NCI-H128 (cell line): Measurements from ENCODE around the gene MAD1L1.
"Not testable (repeated sequence)": the region's sequence is repeated elsewhere in the genome, so short reads cannot be mapped to it uniquely, and the experiment has no call there.

Source experiments
- DNase-seq: peaks from one replicate; lab custom pipeline; 2025; ENCODE audit not compliant: unreplicated experiment; lab: John Stamatoyannopoulos, UW

Gene MAD1L1

GRCh38 chr7:2049111-2049781 is 183.5 kb downstream of the MAD1L1 start:
- no peak for DNase-seq

DNA sequence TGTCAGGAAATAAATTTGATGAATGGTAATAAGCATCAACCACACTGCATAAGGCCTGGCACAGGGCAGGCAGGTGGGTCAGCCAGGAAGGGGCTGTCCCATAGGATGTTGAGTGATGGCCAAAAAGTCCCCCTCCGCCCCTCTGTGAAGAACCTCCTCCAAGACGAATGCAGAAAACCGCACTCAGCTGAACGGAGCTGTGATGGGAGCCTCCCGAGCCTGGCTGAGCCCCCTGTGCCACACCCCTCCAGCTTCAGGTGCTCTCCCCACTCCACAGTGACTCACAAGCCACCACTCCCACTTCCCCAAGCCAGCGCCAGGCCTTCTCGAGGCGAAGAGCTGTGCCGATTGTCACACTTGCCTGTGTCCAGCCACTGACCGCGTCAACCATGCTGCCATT is 184.2 kb downstream of the MAD1L1 start:
- no peak for DNase-seq

DNA sequence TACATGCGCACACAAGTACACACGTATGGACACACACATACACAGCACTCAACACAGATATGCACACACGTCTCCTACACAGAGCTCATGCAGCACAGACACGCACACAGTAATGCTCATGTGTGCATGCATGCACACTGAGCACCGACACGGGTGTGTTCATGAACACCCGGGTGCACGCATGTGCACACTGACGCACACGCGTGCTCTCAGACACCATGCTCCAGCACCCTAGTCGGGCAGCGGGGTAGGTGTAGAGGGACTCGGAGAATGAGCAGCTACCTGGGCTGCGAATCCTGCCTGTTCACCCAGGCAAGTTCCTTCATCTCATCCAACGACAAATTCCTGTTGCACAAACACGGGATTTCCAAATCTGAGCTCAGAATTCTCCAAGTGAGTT is 184.7 kb downstream of the MAD1L1 start:
- no peak for DNase-seq

DNA sequence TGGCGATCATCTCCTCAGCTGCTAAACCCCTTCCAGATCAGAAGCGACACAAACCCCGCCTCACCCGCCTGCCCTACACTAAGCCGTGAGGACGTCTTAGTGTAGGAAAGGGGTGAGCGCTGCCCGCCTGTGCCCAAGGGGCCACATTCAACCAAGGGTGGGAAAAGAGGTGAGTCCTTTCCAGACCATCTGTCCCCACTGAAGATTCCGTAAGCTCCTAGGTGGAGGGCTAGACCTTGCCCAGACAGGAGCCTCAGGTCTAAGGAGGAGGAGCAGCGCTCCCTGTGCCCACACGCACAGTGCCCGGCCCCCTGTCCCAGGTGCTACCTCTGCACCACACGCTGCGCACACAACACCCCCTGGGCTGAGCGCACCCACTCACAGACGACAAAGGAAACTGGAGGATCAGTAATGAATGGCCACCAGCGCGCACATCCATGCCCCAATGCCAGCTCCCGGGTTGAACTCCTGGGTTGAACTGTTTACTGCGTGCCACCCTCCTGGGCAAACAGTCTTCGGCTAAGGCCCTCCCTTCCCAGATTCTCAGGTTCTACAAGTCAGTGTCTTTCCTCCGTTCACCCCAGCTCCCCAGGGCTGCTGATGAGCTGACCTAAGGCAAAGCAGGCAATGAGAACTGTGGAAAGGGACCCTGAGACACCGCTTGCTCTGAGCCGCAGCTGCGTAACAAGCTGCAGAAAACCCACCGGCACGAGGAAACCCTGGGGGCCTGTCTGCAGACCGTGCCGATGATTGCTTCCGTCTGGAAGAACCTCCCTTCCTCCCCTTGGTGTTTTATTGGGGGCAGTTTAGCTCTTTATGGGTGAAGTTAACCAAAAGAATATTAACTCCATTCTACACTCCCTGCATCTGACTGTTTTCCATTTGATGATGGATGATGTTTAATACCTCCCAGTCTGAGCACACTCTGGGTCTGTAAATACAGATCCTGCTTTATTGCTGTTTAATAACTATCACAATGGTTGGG is 185.9 kb downstream of the MAD1L1 start:
- DNase-seq: no peak

DNA sequence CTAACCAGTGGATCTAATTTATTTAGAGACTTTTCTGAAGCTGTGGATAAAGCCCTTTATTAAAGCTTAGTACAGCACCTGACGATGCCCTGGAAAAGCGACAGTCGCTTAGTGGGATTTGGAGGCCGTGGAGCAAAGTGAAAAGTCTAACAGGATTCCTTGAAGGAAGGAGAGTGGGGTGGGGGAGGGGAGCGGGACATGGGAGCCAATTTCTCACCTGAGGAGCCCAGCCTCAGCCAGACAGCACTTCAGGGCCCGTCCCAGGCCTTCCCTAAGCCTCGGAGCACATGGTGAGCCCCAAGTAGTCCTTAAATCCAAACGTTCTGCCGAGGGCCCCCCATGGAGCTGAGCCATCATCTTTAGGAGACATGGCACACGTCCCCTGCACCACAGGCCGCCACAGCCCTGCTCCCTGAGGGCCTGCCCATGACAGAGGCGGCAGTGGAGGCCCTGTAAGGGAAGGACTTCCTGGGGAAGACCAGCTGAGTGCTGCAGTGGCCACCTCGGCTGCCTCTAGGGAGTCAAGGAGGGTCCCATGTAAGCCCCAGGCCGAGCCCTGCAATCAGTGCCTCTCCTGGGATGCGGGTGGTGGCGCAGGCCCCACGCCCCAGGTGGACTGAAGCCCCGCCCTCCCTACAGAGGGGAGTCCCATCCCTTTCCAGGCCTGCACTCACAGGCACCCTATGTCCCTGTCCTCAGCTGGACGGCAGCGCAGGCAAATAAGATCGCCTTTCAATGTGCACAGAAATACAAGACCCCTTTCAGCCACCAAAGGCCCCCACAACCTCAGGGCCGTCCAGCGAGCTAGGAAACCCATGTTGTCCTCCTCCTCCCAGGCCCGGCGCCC is 187.0 kb downstream of the MAD1L1 start:
- DNase-seq: no peak

DNA sequence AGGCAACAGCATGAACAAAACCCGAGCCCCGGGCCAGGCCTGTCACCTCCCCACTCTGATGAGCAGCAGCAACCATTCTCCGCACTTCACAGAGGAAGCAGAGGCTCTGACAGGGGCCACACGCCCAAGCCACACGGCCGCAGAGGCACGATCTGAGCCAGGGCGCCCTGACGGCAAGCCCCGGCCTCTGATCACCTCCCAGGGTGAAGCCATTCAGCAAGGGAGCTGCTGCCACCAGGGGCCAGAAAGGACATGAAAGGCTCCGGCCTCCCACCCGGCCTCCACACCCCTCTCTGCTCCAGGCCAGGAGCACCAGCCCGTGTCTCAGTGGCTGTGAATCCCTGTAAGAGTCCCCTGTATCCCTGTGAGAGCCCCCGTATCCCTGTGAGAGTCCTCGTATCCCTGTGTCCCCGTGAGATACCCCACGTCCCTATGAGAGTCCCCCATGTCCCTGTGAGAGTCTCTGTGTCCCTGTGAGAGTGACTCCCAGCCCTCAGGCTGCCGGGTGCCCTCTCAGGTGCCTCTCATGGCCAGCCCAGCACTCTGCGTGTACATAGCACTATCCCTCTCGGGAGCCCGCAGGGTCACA is 187.8 kb downstream of the MAD1L1 start:
- DNase-seq: no peak

- no peak for DNase-seq
Observed at GRCh38 chr7:2044311-2044882, 188.3 kb downstream of the MAD1L1 start.

DNA sequence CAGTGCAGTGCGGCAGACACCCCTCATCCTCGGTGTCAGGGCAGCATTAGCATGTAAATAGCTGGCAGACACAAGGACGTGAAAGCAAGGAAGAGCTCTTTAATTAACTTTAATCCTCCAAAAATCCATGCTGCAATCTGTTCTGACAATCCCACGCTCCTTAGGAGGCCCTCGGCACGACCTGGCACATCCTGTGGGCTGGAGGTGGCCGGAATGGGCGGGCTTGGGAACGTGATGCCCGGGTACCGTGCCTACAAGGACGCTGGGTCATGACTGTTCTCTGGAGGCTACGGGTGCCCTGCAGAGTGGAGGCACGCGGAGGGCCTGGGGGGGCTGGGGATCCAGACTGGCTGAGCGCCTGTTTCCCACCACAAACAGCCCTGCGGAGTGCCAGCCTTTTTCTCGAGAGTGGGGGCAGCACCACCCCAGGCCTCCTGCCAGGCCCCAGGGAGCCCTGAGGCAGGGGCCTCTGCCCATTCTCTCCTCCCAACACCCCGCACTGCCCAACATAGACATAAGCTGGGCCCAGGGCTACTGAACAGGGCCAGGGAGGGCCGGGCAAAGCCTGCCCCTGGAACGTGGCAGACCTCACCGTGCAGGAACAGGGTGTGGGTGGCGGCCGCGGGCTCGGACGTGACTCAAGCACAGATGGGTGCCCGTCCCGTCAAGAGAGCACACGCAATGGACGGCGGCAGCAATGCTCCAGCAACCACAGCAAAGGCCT is 189.3 kb downstream of the MAD1L1 start:
- DNase-seq: no peak

DNA sequence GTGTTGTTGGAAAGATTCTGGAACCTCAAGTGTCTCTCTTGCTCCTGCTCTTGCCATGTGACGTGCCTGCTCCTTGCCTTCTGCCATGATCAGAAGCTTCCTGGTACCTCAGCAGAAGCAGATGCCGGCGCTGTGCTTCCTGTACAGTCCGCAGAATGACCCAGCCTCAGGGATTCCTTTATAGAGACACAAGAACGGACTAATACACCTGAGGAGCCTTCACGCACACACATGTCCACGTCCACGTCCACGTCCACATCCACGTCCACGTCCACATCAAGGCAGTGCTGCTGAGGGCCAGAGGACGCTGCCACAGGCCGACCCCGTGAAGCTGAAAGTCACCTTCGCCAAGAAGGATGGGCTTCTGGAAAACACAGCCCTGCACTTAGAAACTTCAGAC is 190.1 kb downstream of the MAD1L1 start:
- no peak for DNase-seq

GRCh38 chr7:2041496-2042367 is 191.0 kb downstream of the MAD1L1 start:
- no peak for DNase-seq

DNA sequence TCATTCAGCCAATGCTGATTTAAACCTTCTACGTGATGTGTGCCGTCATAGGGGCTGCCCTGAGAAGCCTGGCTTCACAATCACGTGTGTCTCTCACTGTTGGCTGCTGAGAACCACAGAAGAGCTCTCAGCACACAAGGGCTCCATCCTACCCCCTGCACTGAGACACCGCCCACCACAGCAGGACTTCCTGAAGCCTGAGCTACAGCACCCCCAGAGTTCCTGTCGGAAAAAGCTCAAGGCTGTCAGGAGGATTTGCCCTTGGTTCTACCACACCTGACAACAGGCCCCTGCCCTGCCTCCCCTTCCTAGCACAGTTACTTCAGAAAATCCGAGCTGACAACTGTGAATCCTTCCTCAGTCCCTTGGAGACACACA is 191.9 kb downstream of the MAD1L1 start:
- DNase-seq: no peak

DNA sequence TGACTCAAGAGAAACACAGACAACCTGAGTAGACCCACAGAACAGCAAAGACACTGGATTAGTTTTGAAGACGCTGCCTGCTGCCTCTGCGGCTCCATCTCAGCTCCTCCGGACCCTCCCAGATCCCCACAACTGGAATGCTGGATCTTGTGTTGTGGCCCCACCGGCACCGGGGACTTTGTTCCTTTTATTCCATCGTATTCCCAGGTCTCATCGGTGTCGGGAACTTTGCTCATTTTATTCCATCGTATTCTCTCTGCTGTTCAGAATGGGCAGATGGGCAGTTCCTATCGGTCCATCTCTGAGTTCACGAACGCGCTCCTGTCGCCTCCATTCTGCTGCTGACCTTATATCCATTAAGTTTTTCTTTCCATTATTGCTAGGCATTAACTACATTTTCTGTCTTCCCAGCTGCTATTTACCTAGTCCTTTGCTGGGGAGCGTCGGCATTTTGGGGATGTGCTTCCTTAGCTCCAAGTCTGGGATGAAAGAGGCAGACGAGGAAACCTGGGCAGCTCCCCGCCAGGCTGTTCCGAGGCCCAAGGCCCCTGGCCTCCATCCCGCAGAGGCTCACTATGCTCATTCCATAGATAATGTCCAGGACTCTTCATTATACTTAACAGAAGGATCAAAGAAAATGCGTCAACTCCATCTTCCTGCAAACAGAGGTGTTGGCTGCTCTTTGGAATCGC is 192.4 kb downstream of the MAD1L1 start:
- no peak for DNase-seq

- no peak for DNase-seq
Observed at GRCh38 chr7:2038931-2039728, 193.6 kb downstream of the MAD1L1 start.

GRCh38 chr7:2037808-2038522 is 194.8 kb downstream of the MAD1L1 start:
- DNase-seq: no peak

GRCh38 chr7:2037301-2037807 is 195.4 kb downstream of the MAD1L1 start:
- no peak for DNase-seq

GRCh38 chr7:2036786-2037185 is 196.0 kb downstream of the MAD1L1 start:
- DNase-seq: no peak

DNA sequence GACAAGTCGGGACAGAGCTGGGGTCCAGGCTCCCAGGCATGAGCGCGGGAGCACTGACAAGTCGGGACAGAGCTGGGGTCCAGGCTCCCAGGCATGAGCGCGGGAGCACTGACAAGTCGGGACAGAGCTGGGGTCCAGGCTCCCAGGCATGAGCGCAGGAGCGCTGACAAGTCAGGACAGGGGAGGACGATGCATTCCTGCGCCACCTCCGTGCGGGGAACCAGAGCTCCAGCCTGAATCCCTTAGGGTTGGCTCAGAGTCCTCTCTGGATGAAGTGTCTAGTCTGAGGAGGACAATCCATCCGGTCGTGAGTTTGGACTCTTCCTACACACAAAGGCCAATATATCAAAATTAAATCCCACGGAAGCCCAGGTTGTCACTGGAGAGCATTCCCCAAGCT is 196.5 kb downstream of the MAD1L1 start:
- DNase-seq: not testable (repeated sequence)
